ENCODE measurements around the gene RGS12.

Gene RGS12

DNA sequence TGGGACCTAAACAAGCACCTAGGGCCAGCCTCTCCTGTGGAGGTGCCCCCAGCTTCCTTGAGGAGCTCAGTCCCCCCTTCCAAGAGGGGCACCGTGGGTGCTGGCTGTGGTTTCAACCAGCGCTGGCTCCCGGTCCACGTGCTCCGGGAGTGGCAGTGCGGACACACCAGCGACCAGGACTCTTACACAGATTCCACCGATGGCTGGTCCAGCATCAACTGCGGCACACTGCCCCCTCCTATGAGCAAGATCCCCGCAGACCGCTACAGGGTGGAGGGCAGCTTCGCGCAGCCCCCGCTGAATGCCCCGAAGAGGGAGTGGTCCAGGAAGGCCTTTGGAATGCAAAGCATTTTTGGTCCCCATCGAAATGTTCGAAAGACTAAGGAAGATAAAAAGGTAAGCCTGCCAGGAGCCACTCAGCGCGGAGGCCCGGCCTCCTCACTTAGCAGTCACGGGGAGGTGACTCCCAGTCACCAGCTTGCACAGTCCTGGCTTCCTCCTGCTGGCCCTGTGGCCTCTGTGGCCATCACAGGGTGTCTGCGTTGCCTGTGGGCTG is 24.9 kb downstream of the RGS12 start:
- TF ChIP-seq, protein P1, sequence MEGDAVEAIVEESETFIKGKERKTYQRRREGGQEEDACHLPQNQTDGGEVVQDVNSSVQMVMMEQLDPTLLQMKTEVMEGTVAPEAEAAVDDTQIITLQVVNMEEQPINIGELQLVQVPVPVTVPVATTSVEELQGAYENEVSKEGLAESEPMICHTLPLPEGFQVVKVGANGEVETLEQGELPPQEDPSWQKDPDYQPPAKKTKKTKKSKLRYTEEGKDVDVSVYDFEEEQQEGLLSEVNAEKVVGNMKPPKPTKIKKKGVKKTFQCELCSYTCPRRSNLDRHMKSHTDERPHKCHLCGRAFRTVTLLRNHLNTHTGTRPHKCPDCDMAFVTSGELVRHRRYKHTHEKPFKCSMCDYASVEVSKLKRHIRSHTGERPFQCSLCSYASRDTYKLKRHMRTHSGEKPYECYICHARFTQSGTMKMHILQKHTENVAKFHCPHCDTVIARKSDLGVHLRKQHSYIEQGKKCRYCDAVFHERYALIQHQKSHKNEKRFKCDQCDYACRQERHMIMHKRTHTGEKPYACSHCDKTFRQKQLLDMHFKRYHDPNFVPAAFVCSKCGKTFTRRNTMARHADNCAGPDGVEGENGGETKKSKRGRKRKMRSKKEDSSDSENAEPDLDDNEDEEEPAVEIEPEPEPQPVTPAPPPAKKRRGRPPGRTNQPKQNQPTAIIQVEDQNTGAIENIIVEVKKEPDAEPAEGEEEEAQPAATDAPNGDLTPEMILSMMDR (IDR thresholded peaks at IDR 0.05; ENCODE audit: low read depth, low read length), result no peak
- H3K4me3 ChIP-seq (ENCODE audit: low read depth, low read length), result no peak overlapping the region

DNA sequence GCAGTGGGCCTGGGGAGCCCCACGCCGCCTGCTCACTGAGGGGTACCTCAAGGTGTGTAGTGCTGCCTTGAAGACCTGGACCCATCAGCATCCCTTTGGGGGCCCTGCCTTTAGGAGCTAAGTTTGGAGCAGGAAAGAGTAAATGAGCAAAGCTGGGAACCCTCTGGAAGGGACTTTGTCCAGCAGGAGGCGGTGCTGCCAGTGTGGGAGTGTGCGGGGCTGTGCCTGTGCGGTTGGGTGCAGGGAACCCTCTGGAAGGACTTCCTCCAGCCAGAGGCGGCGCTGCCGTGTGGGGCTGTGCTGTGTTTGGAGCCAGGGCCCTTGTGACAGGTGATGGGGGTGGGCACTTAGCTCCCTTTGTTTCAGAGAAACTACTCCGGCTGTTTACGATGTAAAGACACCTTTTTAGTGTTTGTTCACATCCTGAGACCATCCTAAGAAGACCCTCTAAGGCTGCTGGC is 25.8 kb downstream of the RGS12 start:
- no peak overlapping the region for H3K4me3 ChIP-seq (ENCODE audit: low read depth, low read length)
- TF ChIP-seq, protein P1 (IDR thresholded peaks at IDR 0.05; ENCODE audit: low read depth, low read length), result no peak

DNA sequence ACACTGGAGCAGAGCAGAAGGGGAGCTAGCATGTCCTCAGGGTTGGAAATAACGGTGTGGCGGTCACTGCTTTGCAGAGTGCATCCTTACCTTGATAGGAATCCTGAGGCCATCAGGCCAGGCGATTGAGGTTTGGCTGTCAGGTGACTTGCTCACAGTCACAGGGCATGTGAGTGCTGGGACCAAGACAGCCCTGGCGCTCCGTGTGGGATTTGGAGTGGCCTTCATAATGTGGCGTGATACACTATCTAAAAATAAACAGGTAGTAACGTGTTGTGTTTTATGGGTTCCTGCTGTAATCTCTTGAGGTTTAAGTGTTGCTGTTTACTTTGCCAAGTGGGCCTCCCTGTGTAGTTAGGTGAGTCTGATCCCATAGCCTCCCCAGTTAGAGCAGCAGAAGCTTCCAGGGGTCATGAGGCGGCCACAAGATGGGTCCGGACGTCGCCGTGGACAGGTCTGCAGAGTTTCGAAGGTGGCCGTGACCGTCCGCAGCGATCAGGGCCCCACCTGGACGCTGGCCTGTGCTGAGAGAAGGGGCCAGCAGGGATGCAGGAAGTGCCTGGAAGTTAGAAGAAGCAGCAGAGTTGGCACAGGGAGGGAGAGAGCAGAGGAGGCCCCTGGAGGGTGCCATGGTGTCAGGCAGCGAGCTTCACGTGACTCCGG is 27.7 kb downstream of the RGS12 start:
- TF ChIP-seq, protein P1 (IDR thresholded peaks at IDR 0.05; ENCODE audit: low read depth, low read length), result no peak
- H3K4me3 ChIP-seq (ENCODE audit: low read depth, low read length), result no peak overlapping the region

DNA sequence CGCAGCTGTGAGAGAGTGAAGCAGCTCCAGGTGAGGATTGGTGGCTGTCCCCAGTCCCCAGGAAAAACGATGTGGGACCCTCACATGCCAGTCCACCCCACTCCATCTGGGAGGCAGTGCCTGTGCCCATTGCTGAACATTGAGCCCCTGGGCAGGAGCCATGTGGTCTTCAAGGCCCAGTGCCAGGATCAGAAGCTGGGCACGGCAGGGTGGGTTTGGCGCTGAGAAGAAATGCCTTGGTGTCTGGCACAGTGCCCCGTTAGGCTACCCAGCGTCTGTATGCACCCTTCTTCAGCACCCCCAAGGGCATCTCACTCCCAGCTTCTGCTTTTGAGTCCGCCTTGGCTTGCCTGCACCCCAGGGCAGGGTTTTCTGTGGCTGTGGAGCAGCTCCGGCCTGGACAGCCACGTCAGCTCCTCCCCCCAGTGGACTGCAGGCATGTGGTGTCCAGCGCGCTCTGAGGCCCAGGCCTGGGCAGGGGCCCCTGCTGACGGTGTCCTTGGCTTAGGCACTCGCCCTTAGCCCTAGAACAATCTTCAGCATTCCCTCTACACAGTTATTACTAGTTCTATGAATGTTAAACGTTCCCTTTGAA is 28.6 kb downstream of the RGS12 start:
- no peak overlapping the region for H3K4me3 ChIP-seq (ENCODE audit: low read depth, low read length)
- TF ChIP-seq, protein P1 (IDR thresholded peaks at IDR 0.05; ENCODE audit: low read depth, low read length), result no peak

DNA sequence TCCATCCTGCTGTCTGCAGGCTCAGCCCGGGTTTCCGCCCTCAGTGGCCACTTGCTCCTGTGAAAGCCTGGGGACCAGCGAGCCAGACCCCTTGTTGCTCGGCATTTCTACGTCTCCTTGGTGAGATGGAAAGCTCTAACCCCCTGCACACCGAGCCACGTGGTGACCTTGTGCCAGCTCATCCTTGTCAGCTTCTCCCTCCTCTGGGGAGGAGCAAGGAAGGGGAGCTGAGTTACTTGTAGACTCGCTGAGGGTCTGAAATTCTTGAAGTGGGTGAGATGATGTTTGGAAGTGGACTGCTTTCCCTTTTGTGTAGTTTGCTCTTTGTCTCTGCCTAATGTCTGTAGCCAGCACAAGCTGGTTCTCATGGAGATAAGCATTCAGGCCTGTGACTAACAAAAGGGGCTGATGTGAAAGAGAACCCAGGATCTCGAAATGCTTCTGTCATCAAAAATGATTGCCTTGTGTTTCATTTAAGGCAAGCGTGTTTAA is 29.3 kb downstream of the RGS12 start:
- H3K4me3 ChIP-seq (ENCODE audit: low read depth, low read length), result no peak overlapping the region
- TF ChIP-seq, protein P1 (IDR thresholded peaks at IDR 0.05; ENCODE audit: low read depth, low read length), result no peak

DNA sequence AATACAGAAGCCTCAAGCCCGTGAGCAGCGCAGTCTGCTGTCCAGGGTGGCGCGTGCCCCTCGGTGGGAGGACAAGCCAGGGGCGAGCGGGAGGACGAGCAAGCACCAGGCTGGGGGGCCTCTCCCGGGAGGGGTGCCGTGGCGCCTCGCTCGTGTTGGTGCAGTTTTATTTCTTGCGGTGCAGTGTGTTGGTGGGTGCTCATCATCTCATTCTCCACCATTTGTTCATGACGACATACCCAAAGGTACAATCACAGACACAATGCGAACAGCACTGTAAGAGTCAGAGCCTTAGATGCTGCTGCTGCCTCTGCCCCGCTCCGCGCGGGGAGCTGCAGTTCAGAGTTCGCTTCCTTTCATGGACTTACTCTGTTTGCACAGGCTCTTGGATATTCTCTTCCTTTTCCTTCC is 30.3 kb downstream of the RGS12 start:
- no peak overlapping the region for H3K4me3 ChIP-seq (ENCODE audit: low read depth, low read length)
- TF ChIP-seq, protein P1 (IDR thresholded peaks at IDR 0.05; ENCODE audit: low read depth, low read length), result no peak

Measured in WI38 (cell line).